H9 (cell line): ENCODE data around the gene FANK1. TPM values are rescaled to one million over a fixed set of nuclear protein-coding genes. Genes with fewer than 3 reads are reported as not detected.

Experiments used
- DNase-seq: peaks from one replicate; pipeline ENCODE4 v3.0.0-alpha.2; 2017
- H2AFZ ChIP-seq: one replicate; pipeline ENCODE4 v1.6.1; 2013; ENCODE audit warnings: mild to moderate bottlenecking, low read length, control low read depth, moderate library complexity
- H2AK5ac ChIP-seq: 2 replicates; pipeline ENCODE4 v1.6.1; 2013; ENCODE audit warnings: low read length, control low read depth, mixed read lengths; ENCODE audit not compliant: insufficient read length
- H2BK120ac ChIP-seq: one replicate; pipeline ENCODE4 v1.6.1; 2013; ENCODE audit warnings: low read depth, mild to moderate bottlenecking, low read length, control low read depth, inconsistent platforms; ENCODE audit not compliant: poor library complexity, severe bottlenecking
- H2BK12ac ChIP-seq: 2 replicates; pipeline ENCODE4 v1.6.1; 2013; ENCODE audit warnings: low read length, control low read depth, mixed read lengths, low read depth; ENCODE audit not compliant: insufficient read length
- H2BK15ac ChIP-seq: 2 replicates; pipeline ENCODE4 v1.6.1; 2013; ENCODE audit warnings: low read depth, low read length, control low read depth
- H2BK20ac ChIP-seq: one replicate; pipeline ENCODE4 v1.6.1; 2013; ENCODE audit warnings: low read depth, mild to moderate bottlenecking, low read length, control low read depth, inconsistent platforms; ENCODE audit not compliant: poor library complexity, severe bottlenecking
- H2BK5ac ChIP-seq: 2 replicates; pipeline ENCODE4 v1.6.1; 2013; ENCODE audit warnings: low read length, control low read depth, mixed read lengths; ENCODE audit not compliant: insufficient read length
- H3K14ac ChIP-seq: 2 replicates; pipeline ENCODE4 v1.6.1; 2013; ENCODE audit warnings: low read length, control low read depth; ENCODE audit not compliant: insufficient read depth
- H3K18ac ChIP-seq: 2 replicates; pipeline ENCODE4 v1.6.1; 2013; ENCODE audit warnings: low read depth, mild to moderate bottlenecking, mixed read lengths, low read length, control low read depth; ENCODE audit not compliant: insufficient read length
- H3K23ac ChIP-seq: 2 replicates; pipeline ENCODE4 v1.6.1; 2013; ENCODE audit warnings: low read length, control low read depth, mixed read lengths, low read depth; ENCODE audit not compliant: insufficient read length
- H3K23me2 ChIP-seq: 2 replicates; pipeline ENCODE4 v1.6.1; 2013; ENCODE audit warnings: low read depth, mild to moderate bottlenecking, mixed read lengths, low read length, control low read depth; ENCODE audit not compliant: insufficient read length, poor library complexity, severe bottlenecking
- H3K27ac ChIP-seq: 2 replicates; pipeline ENCODE4 v1.5.1; 2013; ENCODE audit warnings: low read length, control low read depth, mixed read lengths, low read depth; ENCODE audit not compliant: insufficient read length
- H3K27me3 ChIP-seq: 2 replicates; pipeline ENCODE4 v1.6.1; 2013; ENCODE audit warnings: low read length, control low read depth, inconsistent platforms; ENCODE audit not compliant: insufficient read depth
- H3K4ac ChIP-seq: 2 replicates; pipeline ENCODE4 v1.6.1; 2013; ENCODE audit warnings: low read depth, mild to moderate bottlenecking, control low read depth, inconsistent platforms, low read length, moderate library complexity
- H3K4me1 ChIP-seq: 2 replicates; pipeline ENCODE4 v1.6.1; 2013; ENCODE audit warnings: low read length, control low read depth, inconsistent platforms; ENCODE audit not compliant: insufficient read depth
- H3K4me2 ChIP-seq: 2 replicates; pipeline ENCODE4 v1.6.1; 2013; ENCODE audit warnings: low read length, control low read depth, mixed read lengths; ENCODE audit not compliant: insufficient read length, insufficient read depth
- H3K56ac ChIP-seq: 2 replicates; pipeline ENCODE4 v1.6.1; 2013; ENCODE audit warnings: low read depth, mild to moderate bottlenecking, mixed read lengths, low read length, control low read depth; ENCODE audit not compliant: insufficient read length
- H3K79me1 ChIP-seq: 2 replicates; pipeline ENCODE4 v1.6.1; 2013; ENCODE audit warnings: low read depth, mild to moderate bottlenecking, moderate library complexity, low read length, control low read depth, inconsistent platforms; ENCODE audit not compliant: insufficient read depth, poor library complexity, severe bottlenecking
- H3K79me2 ChIP-seq: 2 replicates; pipeline ENCODE4 v1.6.1; 2013; ENCODE audit warnings: low read length, control low read depth, inconsistent platforms; ENCODE audit not compliant: insufficient read depth
- H3K9ac ChIP-seq: 2 replicates; pipeline ENCODE4 v1.6.1; 2013; ENCODE audit warnings: low read length, control low read depth, mixed read lengths; ENCODE audit not compliant: insufficient read length; ENCODE audit errors: extremely low read depth
- H3K9me3 ChIP-seq: one replicate; pipeline ENCODE4 v1.6.1; 2013; ENCODE audit warnings: low read depth, low read length, inconsistent platforms; ENCODE audit not compliant: control insufficient read depth
- H3T11ph ChIP-seq: one replicate; pipeline ENCODE4 v1.6.1; 2013; ENCODE audit warnings: mild to moderate bottlenecking, low read length, control low read depth, inconsistent platforms
- H4K20me1 ChIP-seq: one replicate; pipeline ENCODE4 v1.6.1; 2013; ENCODE audit not compliant: control insufficient read depth, insufficient read length, insufficient read depth
- H4K5ac ChIP-seq: 2 replicates; pipeline ENCODE4 v1.6.1; 2013; ENCODE audit warnings: low read depth, mild to moderate bottlenecking, mixed read lengths, low read length, control low read depth; ENCODE audit not compliant: insufficient read length
- H4K8ac ChIP-seq: replicated peaks from 2 replicates; pipeline ENCODE4 v1.6.1; 2013; ENCODE audit warnings: low read length, control low read depth, mixed read lengths, low read depth; ENCODE audit not compliant: insufficient read length
- H4K91ac ChIP-seq: 2 replicates; pipeline ENCODE4 v1.6.1; 2013; ENCODE audit warnings: low read depth, mild to moderate bottlenecking, moderate library complexity, mixed read lengths, low read length, control low read depth; ENCODE audit not compliant: insufficient read length
- H3K27ac Mint-ChIP-seq, 3 experiments: 2 replicates in 2 of 3; 3 replicates in 1 of 3; pipeline ENCODE4 v1.8.0; 2020 to 2021; ENCODE audit warnings: mixed read lengths in 3 of 3, mild to moderate bottlenecking in 1 of 3, moderate library complexity in 1 of 3
- H3K27me3 Mint-ChIP-seq: 2 replicates; pipeline ENCODE4 v1.8.0; 2021; ENCODE audit warnings: low read depth, mild to moderate bottlenecking, moderate library complexity, mixed read lengths
- H3K36me3 Mint-ChIP-seq, 3 experiments: 2 replicates in 2 of 3; 3 replicates in 1 of 3; pipeline ENCODE4 v1.8.0; 2020 to 2021; ENCODE audit warnings: low read depth in 3 of 3, mixed read lengths in 3 of 3; ENCODE audit not compliant: insufficient read depth in 1 of 3
- H3K4me1 Mint-ChIP-seq, 2 experiments: 2 replicates each; pipeline ENCODE4 v1.8.0; 2020; ENCODE audit warnings: mixed read lengths in 2 of 2
- H3K4me3 Mint-ChIP-seq, 2 experiments: 2 replicates in 1 of 2; 3 replicates in 1 of 2; pipeline ENCODE4 v1.8.0; 2020 to 2021; ENCODE audit warnings: mild to moderate bottlenecking in 2 of 2, mixed read lengths in 2 of 2, moderate library complexity in 1 of 2
- H3K9me3 Mint-ChIP-seq, 2 experiments: 2 replicates in 1 of 2; 3 replicates in 1 of 2; pipeline ENCODE4 v1.8.0; 2020; ENCODE audit warnings: mild to moderate bottlenecking in 2 of 2, mixed read lengths in 2 of 2, moderate library complexity in 1 of 2
- CTCF ChIP-seq: fragments of 200-600 bp; sonication (generic); conservative IDR thresholded peaks from 3 replicates; pipeline ENCODE4 v1.8.0; 2021; ENCODE audit warnings: antibody characterized with exemption, mild to moderate bottlenecking
- WGBS: extraction: QIAGEN DNeasy Blood & Tissue Kit; methylation state at CpG from one replicate; pipeline ENCODE4 v1.1.7; 2013; ENCODE audit warnings: missing lambda C conversion rate, low lambda C conversion rate, mixed read lengths; ENCODE audit not compliant: insufficient read length; ENCODE audit errors: extremely low coverage; 5-methylcytosine and 5-hydroxymethylcytosine counted together
- total RNA-seq: library from RNA; stranded (reverse); gene quantifications from 2 replicates; pipeline ENCODE4 v1.2.1, GENCODE V29; 2021

FANK1 gene
- total RNA-seq, 1 experiment from 2014 or later: 0.68 TPM

GRCh38 chr10:126027692-126028091 is 131.3 kb downstream of the FANK1 start:
- Histone ChIP-seq H2BK120ac (no peak overlapping the region), H3K27me3 (no peaks in the 10 kb centered on the region), H3K9ac (no peak overlapping the region), H3K4me1 (no peaks in the 10 kb centered on the region), H2AK5ac (no peak overlapping the region), H3K79me1 (no peaks in the 10 kb centered on the region), H4K20me1 (no peaks in the 10 kb centered on the region), H4K8ac (no peak overlapping the region), H3K9me3 (no peaks in the 10 kb centered on the region), H3K18ac (no peak overlapping the region), H2BK15ac (no peak overlapping the region), H3T11ph (no peak overlapping the region), H2BK20ac (no peak overlapping the region), H3K14ac (no peak overlapping the region), H3K23ac (no peak overlapping the region), H3K4ac (no peak overlapping the region), H3K23me2 (no peaks in the 10 kb centered on the region), H3K4me2 (no peak overlapping the region), H2AFZ (no peak overlapping the region), H4K5ac (no peak overlapping the region), H3K79me2 (no peaks in the 10 kb centered on the region), H4K91ac (no peak overlapping the region), H2BK12ac (no peak overlapping the region), H3K27ac (no peak overlapping the region), H3K56ac (no peak overlapping the region), H2BK5ac (no peak overlapping the region)
- DNase-seq: no peak
- no peak overlapping the region for H3K27ac Mint-ChIP-seq
- peaks cover 0 to 14% (median 8%) of the 10 kb centered on the region in 3 experiments; a peak in 4 of 7 replicates for H3K36me3 Mint-ChIP-seq
- no peak for TF ChIP-seq CTCF
- peaks cover 18% of the 10 kb centered on the region in 2 experiments; a peak in 4 of 5 replicates for H3K9me3 Mint-ChIP-seq
- H3K27me3 Mint-ChIP-seq: peaks cover 8% of the 10 kb centered on the region
- H3K4me3 Mint-ChIP-seq: no peak overlapping the region
- H3K4me1 Mint-ChIP-seq: 0 out of 4 replicates have a peak, but pooled peaks cover 0 to 3% of the 10 kb centered on the region in 2 experiments
- WGBS: no CpG with 5 or more reads among the region's 1 CpG
